H1 (cell line): ENCODE data around the gene MTARC1. TPM values are rescaled to one million over a fixed set of nuclear protein-coding genes. Genes with fewer than 3 reads are reported as not detected.

Source experiments
- CEBPB ChIP-seq: IDR thresholded peaks from 2 replicates; pipeline ENCODE4 v1.6.1; 2012; ENCODE audit warnings: low read depth, low read length
- CHD7 ChIP-seq: fragments of 300-600 bp; sonication (generic); IDR thresholded peaks from 2 replicates; pipeline ENCODE4 v1.7.1; 2012; ENCODE audit warnings: low read length, moderate library complexity, mild to moderate bottlenecking, inconsistent platforms; ENCODE audit not compliant: insufficient replicate concordance
- E2F6 ChIP-seq: IDR thresholded peaks from 2 replicates; pipeline ENCODE4 v1.6.1; 2012; ENCODE audit warnings: inconsistent platforms
- RAD21 ChIP-seq, 2 experiments: IDR thresholded peaks in 1 of 2; conservative IDR thresholded peaks in 1 of 2; 2 replicates each; pipeline ENCODE4 v1.6.1; 2011; ENCODE audit warnings: low read depth in 2 of 2, low read length in 2 of 2, improper control_type of control experiment in 1 of 2, inconsistent platforms in 1 of 2, mild to moderate bottlenecking in 1 of 2, moderate library complexity in 1 of 2
- polyA plus RNA-seq, 7 experiments: library from polyadenylated mRNA; depleted of rRNA in 3 of 7; stranded (reverse) in 5 of 7; unstranded in 2 of 7; fragments of >200 nt in 5 of 7; fragments of 200-250 nt in 2 of 7; gene quantifications; 1 replicate in 5 of 7; 2 replicates in 1 of 7; 4 replicates in 1 of 7; pipeline versions ENCODE4 v1.2.1 to v1.2.3, GENCODE V29; 2011 to 2013; ENCODE audit warnings: missing spikeins in 2 of 7, mixed read lengths in 2 of 7
- total RNA-seq: library from RNA; stranded (reverse); fragmentation: NEBNext Ultra II Directional; extraction: Animal tissue kit (Norgen Biotek cat#: 25700); gene quantifications from 2 replicates; pipeline ENCODE4 v1.2.1, GENCODE V29; 2021

The MTARC1 gene
- total and polyA plus RNA-seq, 2 of the 8 experiments (the other 6 are each of a cell fraction or from before 2014, with no cell fraction given), result 17.2 to 46.2 TPM

DNA sequence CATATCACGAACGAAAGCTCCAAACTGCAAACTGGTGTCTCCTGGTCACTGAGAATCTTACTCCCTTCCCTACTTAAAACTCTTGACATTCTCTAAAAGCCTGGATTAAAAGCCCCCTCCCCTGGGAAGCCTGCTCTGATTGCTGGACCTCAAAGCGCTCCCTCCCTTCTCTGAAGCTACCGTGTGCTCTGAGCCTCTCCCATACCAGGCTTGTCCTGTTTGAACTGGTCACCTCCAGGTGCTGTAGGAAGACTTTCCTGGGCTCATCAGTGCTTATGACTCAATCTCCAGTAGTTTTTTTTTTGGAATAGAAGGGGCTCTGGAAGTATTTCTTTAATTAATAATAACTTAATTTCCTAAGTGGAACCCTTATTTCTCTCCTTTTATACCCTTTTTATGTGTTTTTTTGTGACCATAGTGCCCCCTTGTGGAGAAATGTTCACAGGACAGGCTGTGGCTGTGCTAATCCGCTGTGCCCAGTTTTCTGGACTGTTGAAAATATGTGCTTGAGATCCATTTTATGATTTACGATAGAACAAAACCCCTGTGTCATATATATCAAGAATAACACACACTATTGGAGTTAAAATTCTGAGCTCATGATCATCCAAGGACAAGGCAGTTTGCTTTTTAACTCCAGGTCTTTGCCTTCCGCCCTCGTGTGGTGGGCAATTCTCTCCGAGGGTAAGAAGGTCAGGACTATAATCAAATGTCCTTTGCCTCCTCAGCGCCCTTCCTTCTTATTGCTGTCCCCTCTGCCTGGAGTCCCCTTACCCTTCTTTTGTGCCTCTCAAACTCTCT is 16.9 kb downstream of the MTARC1 start (continued):
- no peak for TF ChIP-seq CHD7
- TF ChIP-seq RAD21 (IDR thresholded peaks at IDR 0.05 in 1 of 2, conservative IDR thresholded peaks at IDR 0.05 in 1 of 2; ENCODE audit: low read depth in 2 of 2, low read length in 2 of 2), result peak; percentile 53 to 61
- TF ChIP-seq CEBPB, result no peak
- peak; percentile 55 for TF ChIP-seq E2F6
